ENCODE results near the gene RNASE13.
A peak's percentile ranks its signal among the peaks of the same experiment; 100 is the strongest.

The RNASE13 gene

GRCh38 chr14:21055432-21056117, 21.0 kb upstream of the RNASE13 start:
- H3K79me2 ChIP-seq (ENCODE audit: control insufficient read depth, insufficient read depth, low read length): no peaks in the 10 kb centered on the region
- H3K4me2 ChIP-seq (ENCODE audit: low read length): no peak overlapping the region
- no peak overlapping the region for H2BK120ac ChIP-seq (ENCODE audit: low read depth, low read length)
- no peaks in the 10 kb centered on the region for H3K36me3 ChIP-seq (ENCODE audit: control insufficient read depth, insufficient read depth, low read length)
- H3K56ac ChIP-seq (ENCODE audit: low read length): no peak overlapping the region
- no peak overlapping the region for H3K27ac ChIP-seq (ENCODE audit: low read depth, low read length)
- H2AK5ac ChIP-seq (ENCODE audit: low read length): no peak overlapping the region
- DNase-seq: no peak
- H3K23ac ChIP-seq (ENCODE audit: low read length): no peak overlapping the region
- H4K5ac ChIP-seq (ENCODE audit: low read length): no peak overlapping the region
- no peak overlapping the region for H2BK15ac ChIP-seq (replicated peaks; ENCODE audit: low read depth)
- H3K9ac ChIP-seq (ENCODE audit: low read length): no peak overlapping the region
- H3K4me1 ChIP-seq (ENCODE audit: control insufficient read depth, low read depth, low read length): no peaks in the 10 kb centered on the region
- WGBS (ENCODE audit: extremely low coverage, insufficient coverage, low lambda C conversion rate): no CpG with 5 or more reads among the region's 5 CpGs
- H3K79me1 ChIP-seq (ENCODE audit: low read length): no peaks in the 10 kb centered on the region
- H4K8ac ChIP-seq (ENCODE audit: low read depth, low read length): no peak overlapping the region
- H2BK5ac ChIP-seq (ENCODE audit: low read length): no peak overlapping the region
- H3K4me3 ChIP-seq (ENCODE audit: low read length): no peak overlapping the region
- no peaks in the 10 kb centered on the region for H3K27me3 ChIP-seq (ENCODE audit: insufficient read depth, low read length, poor library complexity)
- no peak overlapping the region for H3K4ac ChIP-seq (ENCODE audit: low read depth, low read length)
- no peak overlapping the region for H3K18ac ChIP-seq (ENCODE audit: low read length)

GRCh38 chr14:21054768-21055145, 20.1 kb upstream of the RNASE13 start:
- H3K4me3 ChIP-seq (ENCODE audit: low read length): no peak overlapping the region
- H3K27ac ChIP-seq (ENCODE audit: low read depth, low read length): no peak overlapping the region
- H3K79me1 ChIP-seq (ENCODE audit: low read length): no peaks in the 10 kb centered on the region
- no peak overlapping the region for H2BK15ac ChIP-seq (replicated peaks; ENCODE audit: low read depth)
- no peak overlapping the region for H2BK120ac ChIP-seq (ENCODE audit: low read depth, low read length)
- DNase-seq: no peak
- no peak overlapping the region for H3K18ac ChIP-seq (ENCODE audit: low read length)
- H3K23ac ChIP-seq (ENCODE audit: low read length): no peak overlapping the region
- no CpG with 5 or more reads among the region's 4 CpGs for WGBS (ENCODE audit: extremely low coverage, insufficient coverage, low lambda C conversion rate)
- no peak overlapping the region for H3K4ac ChIP-seq (ENCODE audit: low read depth, low read length)
- no peak overlapping the region for H3K56ac ChIP-seq (ENCODE audit: low read length)
- H3K27me3 ChIP-seq (ENCODE audit: insufficient read depth, low read length, poor library complexity): no peaks in the 10 kb centered on the region
- H3K4me1 ChIP-seq (ENCODE audit: control insufficient read depth, low read depth, low read length): no peaks in the 10 kb centered on the region
- H2BK5ac ChIP-seq (ENCODE audit: low read length): no peak overlapping the region
- H4K5ac ChIP-seq (ENCODE audit: low read length): no peak overlapping the region
- no peak overlapping the region for H3K9ac ChIP-seq (ENCODE audit: low read length)
- no peak overlapping the region for H3K4me2 ChIP-seq (ENCODE audit: low read length)
- no peak overlapping the region for H4K8ac ChIP-seq (ENCODE audit: low read depth, low read length)
- no peaks in the 10 kb centered on the region for H3K36me3 ChIP-seq (ENCODE audit: control insufficient read depth, insufficient read depth, low read length)
- H3K79me2 ChIP-seq (ENCODE audit: control insufficient read depth, insufficient read depth, low read length): no peaks in the 10 kb centered on the region
- H2AK5ac ChIP-seq (ENCODE audit: low read length): no peak overlapping the region

DNA sequence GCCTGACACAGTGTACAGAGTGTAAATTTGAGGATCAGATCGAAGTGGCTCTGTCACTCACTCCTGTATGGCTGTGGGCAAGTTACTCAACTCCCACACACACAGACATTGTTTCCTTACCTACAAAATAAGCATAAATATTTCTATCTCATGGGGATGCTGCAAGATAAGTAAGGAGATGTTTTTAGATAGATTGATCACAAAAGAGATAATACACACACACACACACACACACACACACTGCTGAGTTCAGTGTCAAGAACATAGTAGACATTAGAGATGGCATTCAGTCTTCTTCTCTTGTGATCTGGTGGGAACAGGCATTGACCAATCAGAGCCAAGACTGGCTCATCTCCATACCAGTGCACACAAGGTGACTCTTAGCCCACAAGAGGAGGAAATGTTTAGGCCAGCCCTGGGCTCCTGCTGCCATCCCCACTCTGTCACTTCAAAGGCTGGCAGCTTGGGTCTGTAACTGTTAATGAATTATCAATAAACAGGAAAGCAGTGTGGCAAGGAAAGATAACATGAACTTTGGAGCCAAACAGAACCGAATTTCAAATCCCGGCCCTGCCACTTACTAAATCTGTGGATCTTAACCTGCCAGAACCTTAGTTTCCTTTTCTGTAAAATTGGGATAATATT, 19.6 kb upstream of the RNASE13 start:
- H4K8ac ChIP-seq (ENCODE audit: low read depth, low read length): no peak overlapping the region
- H3K36me3 ChIP-seq (ENCODE audit: control insufficient read depth, insufficient read depth, low read length): no peaks in the 10 kb centered on the region
- H3K23ac ChIP-seq (ENCODE audit: low read length): no peak overlapping the region
- H3K56ac ChIP-seq (ENCODE audit: low read length): no peak overlapping the region
- no peaks in the 10 kb centered on the region for H3K4me1 ChIP-seq (ENCODE audit: control insufficient read depth, low read depth, low read length)
- DNase-seq: peak; percentile 27
- H2AK5ac ChIP-seq (ENCODE audit: low read length): no peak overlapping the region
- no peak overlapping the region for H2BK15ac ChIP-seq (replicated peaks; ENCODE audit: low read depth)
- no peaks in the 10 kb centered on the region for H3K79me1 ChIP-seq (ENCODE audit: low read length)
- H3K9ac ChIP-seq (ENCODE audit: low read length): no peak overlapping the region
- H3K4me2 ChIP-seq (ENCODE audit: low read length): no peak overlapping the region
- no peaks in the 10 kb centered on the region for H3K27me3 ChIP-seq (ENCODE audit: insufficient read depth, low read length, poor library complexity)
- no peak overlapping the region for H3K4ac ChIP-seq (ENCODE audit: low read depth, low read length)
- no peak overlapping the region for H2BK120ac ChIP-seq (ENCODE audit: low read depth, low read length)
- H3K27ac ChIP-seq (ENCODE audit: low read depth, low read length): no peak overlapping the region
- H3K4me3 ChIP-seq (ENCODE audit: low read length): no peak overlapping the region
- no peak overlapping the region for H4K5ac ChIP-seq (ENCODE audit: low read length)
- WGBS (ENCODE audit: extremely low coverage, insufficient coverage, low lambda C conversion rate): no CpG with 5 or more reads among the region's 3 CpGs
- no peaks in the 10 kb centered on the region for H3K79me2 ChIP-seq (ENCODE audit: control insufficient read depth, insufficient read depth, low read length)
- H2BK5ac ChIP-seq (ENCODE audit: low read length): no peak overlapping the region
- no peak overlapping the region for H3K18ac ChIP-seq (ENCODE audit: low read length)

- WGBS (ENCODE audit: extremely low coverage, insufficient coverage, low lambda C conversion rate): no CpG with 5 or more reads among the region's 20 CpGs
- no peaks in the 10 kb centered on the region for H3K4me1 ChIP-seq (ENCODE audit: control insufficient read depth, low read depth, low read length)
- H3K23ac ChIP-seq (ENCODE audit: low read length): no peak overlapping the region
- no peak overlapping the region for H2BK5ac ChIP-seq (ENCODE audit: low read length)
- H3K27me3 ChIP-seq (ENCODE audit: insufficient read depth, low read length, poor library complexity): no peaks in the 10 kb centered on the region
- no peak overlapping the region for H3K56ac ChIP-seq (ENCODE audit: low read length)
- H3K9ac ChIP-seq (ENCODE audit: low read length): no peak overlapping the region
- no peaks in the 10 kb centered on the region for H3K79me2 ChIP-seq (ENCODE audit: control insufficient read depth, insufficient read depth, low read length)
- no peak overlapping the region for H2BK120ac ChIP-seq (ENCODE audit: low read depth, low read length)
- H3K27ac ChIP-seq (ENCODE audit: low read depth, low read length): no peak overlapping the region
- H3K36me3 ChIP-seq (ENCODE audit: control insufficient read depth, insufficient read depth, low read length): no peaks in the 10 kb centered on the region
- H3K79me1 ChIP-seq (ENCODE audit: low read length): no peaks in the 10 kb centered on the region
- H3K4me3 ChIP-seq (ENCODE audit: low read length): no peak overlapping the region
- no peak for DNase-seq
- H2AK5ac ChIP-seq (ENCODE audit: low read length): no peak overlapping the region
- no peak overlapping the region for H3K18ac ChIP-seq (ENCODE audit: low read length)
- H3K4ac ChIP-seq (ENCODE audit: low read depth, low read length): no peak overlapping the region
- H4K8ac ChIP-seq (ENCODE audit: low read depth, low read length): no peak overlapping the region
- H3K4me2 ChIP-seq (ENCODE audit: low read length): no peak overlapping the region
- no peak overlapping the region for H4K5ac ChIP-seq (ENCODE audit: low read length)
- no peak overlapping the region for H2BK15ac ChIP-seq (replicated peaks; ENCODE audit: low read depth)
Measured at GRCh38 chr14:21053184-21054122, 18.8 kb upstream of the RNASE13 start.

DNA sequence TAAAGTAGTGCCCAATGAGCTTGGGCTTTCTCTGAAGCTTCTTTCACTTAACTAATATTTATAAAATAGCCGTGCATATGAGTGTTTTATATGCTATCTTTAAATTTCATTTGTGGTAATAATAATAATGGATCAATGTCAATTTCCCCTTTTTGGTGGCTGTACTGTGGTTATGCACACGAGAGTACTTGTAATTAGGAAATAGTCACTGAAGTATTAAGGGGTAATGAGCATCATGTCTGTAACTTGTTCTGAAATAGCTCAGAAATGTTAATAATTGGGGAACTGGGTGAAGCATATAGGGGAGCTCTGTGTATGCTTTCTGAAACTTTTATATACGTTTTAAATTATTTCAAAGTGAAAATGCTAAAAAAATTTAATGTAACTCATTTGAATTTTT, 16.0 kb upstream of the RNASE13 start:
- no peaks in the 10 kb centered on the region for H3K27me3 ChIP-seq (ENCODE audit: insufficient read depth, low read length, poor library complexity)
- no CpG with 5 or more reads among the region's 3 CpGs for WGBS (ENCODE audit: extremely low coverage, insufficient coverage, low lambda C conversion rate)
- H3K4ac ChIP-seq (ENCODE audit: low read depth, low read length): no peak overlapping the region
- no peak overlapping the region for H3K4me2 ChIP-seq (ENCODE audit: low read length)
- no peak overlapping the region for H3K23ac ChIP-seq (ENCODE audit: low read length)
- H3K36me3 ChIP-seq (ENCODE audit: control insufficient read depth, insufficient read depth, low read length): no peaks in the 10 kb centered on the region
- H3K4me1 ChIP-seq (ENCODE audit: control insufficient read depth, low read depth, low read length): no peaks in the 10 kb centered on the region
- H4K8ac ChIP-seq (ENCODE audit: low read depth, low read length): no peak overlapping the region
- H4K5ac ChIP-seq (ENCODE audit: low read length): no peak overlapping the region
- H3K4me3 ChIP-seq (ENCODE audit: low read length): no peak overlapping the region
- no peak overlapping the region for H3K18ac ChIP-seq (ENCODE audit: low read length)
- H2AK5ac ChIP-seq (ENCODE audit: low read length): no peak overlapping the region
- no peak overlapping the region for H3K9ac ChIP-seq (ENCODE audit: low read length)
- no peak overlapping the region for H3K56ac ChIP-seq (ENCODE audit: low read length)
- H2BK15ac ChIP-seq (replicated peaks; ENCODE audit: low read depth): no peak overlapping the region
- H2BK120ac ChIP-seq (ENCODE audit: low read depth, low read length): no peak overlapping the region
- H3K27ac ChIP-seq (ENCODE audit: low read depth, low read length): no peak overlapping the region
- no peaks in the 10 kb centered on the region for H3K79me2 ChIP-seq (ENCODE audit: control insufficient read depth, insufficient read depth, low read length)
- DNase-seq: no peak
- no peak overlapping the region for H2BK5ac ChIP-seq (ENCODE audit: low read length)
- no peaks in the 10 kb centered on the region for H3K79me1 ChIP-seq (ENCODE audit: low read length)
